ENCODE data around the gene IDNK.

GRCh38 chr9:83656032-83656680, 33.2 kb downstream of the IDNK start:
- TF ChIP-seq CTCF (IDR thresholded peaks at IDR 0.05): no peak
- no peak for TF ChIP-seq POLR2A (IDR thresholded peaks at IDR 0.05)
